Activated naive CD8-positive, alpha-beta T cell (primary cell): ENCODE data around the gene MYH11.
"Not testable (repeated sequence)": the region's sequence is repeated elsewhere in the genome, so short reads cannot be mapped to it uniquely, and the experiment has no call there.

ENCODE experiments used
- H3K27ac Mint-ChIP-seq: one replicate; pipeline ENCODE4 v1.8.0; 2021; ENCODE audit warnings: mixed read lengths
- H3K27me3 Mint-ChIP-seq: one replicate; pipeline ENCODE4 v1.8.0; 2021; ENCODE audit warnings: mixed read lengths
- H3K36me3 Mint-ChIP-seq: one replicate; pipeline ENCODE4 v1.8.0; 2021; ENCODE audit warnings: mixed read lengths
- H3K4me1 Mint-ChIP-seq: one replicate; pipeline ENCODE4 v1.8.0; 2021; ENCODE audit warnings: low read depth, mixed read lengths
- H3K4me3 Mint-ChIP-seq: one replicate; pipeline ENCODE4 v1.8.0; 2021; ENCODE audit warnings: mild to moderate bottlenecking, mixed read lengths
- H3K9me3 Mint-ChIP-seq: one replicate; pipeline ENCODE4 v1.8.0; 2021; ENCODE audit warnings: low read depth, mixed read lengths

The MYH11 gene

GRCh38 chr16:15704545-15704987, 152.3 kb downstream of the MYH11 start:
- peaks cover 2% of the 10 kb centered on the region for H3K36me3 Mint-ChIP-seq
- no peak overlapping the region for H3K4me3 Mint-ChIP-seq
- H3K27me3 Mint-ChIP-seq = no peaks in the 10 kb centered on the region
- peak overlapping the region; percentile 30 for H3K27ac Mint-ChIP-seq
- peaks cover 16% of the 10 kb centered on the region for H3K4me1 Mint-ChIP-seq
- no peaks in the 10 kb centered on the region for H3K9me3 Mint-ChIP-seq

- H3K4me3 Mint-ChIP-seq = no peak overlapping the region
- peak overlapping the region; percentile 83 for H3K27ac Mint-ChIP-seq
- no peaks in the 10 kb centered on the region for H3K9me3 Mint-ChIP-seq
- no peaks in the 10 kb centered on the region for H3K27me3 Mint-ChIP-seq
- H3K4me1 Mint-ChIP-seq = peaks cover 16% of the 10 kb centered on the region
- H3K36me3 Mint-ChIP-seq = peaks cover 2% of the 10 kb centered on the region
Observed at GRCh38 chr16:15703029-15703736, 153.6 kb downstream of the MYH11 start.

GRCh38 chr16:15701975-15702970, 154.6 kb downstream of the MYH11 start:
- Mint-ChIP-seq H3K4me1 (peaks cover 16% of the 10 kb centered on the region), H3K27ac (peak overlapping the region; percentile 83), H3K9me3 (no peaks in the 10 kb centered on the region), H3K27me3 (no peaks in the 10 kb centered on the region), H3K4me3 (no peak overlapping the region), H3K36me3 (peaks cover 2% of the 10 kb centered on the region)

GRCh38 chr16:15701367-15701766, 155.5 kb downstream of the MYH11 start:
- no peaks in the 10 kb centered on the region for H3K27me3 Mint-ChIP-seq
- peaks cover 16% of the 10 kb centered on the region for H3K4me1 Mint-ChIP-seq
- H3K27ac Mint-ChIP-seq = no peak overlapping the region
- no peaks in the 10 kb centered on the region for H3K9me3 Mint-ChIP-seq
- no peak overlapping the region for H3K4me3 Mint-ChIP-seq
- peaks cover 2% of the 10 kb centered on the region for H3K36me3 Mint-ChIP-seq

DNA sequence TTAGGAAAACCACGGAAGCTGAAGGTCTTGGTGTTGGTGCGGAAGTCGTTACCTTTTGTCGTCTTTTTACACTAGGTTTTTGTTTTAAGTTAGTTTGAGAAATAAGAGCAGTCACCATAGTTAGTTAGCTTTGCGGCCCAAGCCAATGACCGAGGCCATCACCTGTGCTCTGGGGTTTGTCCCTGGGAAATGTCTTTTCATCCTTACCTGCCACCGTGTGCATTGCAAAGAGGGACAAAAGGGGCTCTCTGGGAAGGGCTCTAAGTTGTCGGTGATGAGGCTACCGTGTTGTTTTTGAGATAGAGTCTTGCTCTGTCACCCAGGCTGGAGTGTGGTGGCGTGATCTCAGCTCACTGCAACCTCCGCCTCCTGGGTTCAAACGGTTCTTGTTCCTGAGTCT, 157.0 kb downstream of the MYH11 start:
- H3K27ac Mint-ChIP-seq = peak overlapping the region; percentile 58
- H3K27me3 Mint-ChIP-seq = no peaks in the 10 kb centered on the region
- no peak overlapping the region for H3K4me3 Mint-ChIP-seq
- no peaks in the 10 kb centered on the region for H3K9me3 Mint-ChIP-seq
- H3K36me3 Mint-ChIP-seq = peaks cover 2% of the 10 kb centered on the region
- H3K4me1 Mint-ChIP-seq = peaks cover 15% of the 10 kb centered on the region

GRCh38 chr16:15694499-15694898, 162.3 kb downstream of the MYH11 start:
- no peaks in the 10 kb centered on the region for H3K36me3 Mint-ChIP-seq

GRCh38 chr16:15692508-15692907, 164.3 kb downstream of the MYH11 start:
- not testable (repeated sequence) for H3K4me3 Mint-ChIP-seq, H3K27me3 Mint-ChIP-seq, H3K9me3 Mint-ChIP-seq, H3K27ac Mint-ChIP-seq, H3K36me3 Mint-ChIP-seq, H3K4me1 Mint-ChIP-seq

More at GRCh38 chr16:15694499-15694898, 162.3 kb downstream of the MYH11 start:
- no peak overlapping the region for H3K27ac Mint-ChIP-seq
- H3K4me1 Mint-ChIP-seq = no peaks in the 10 kb centered on the region
- H3K4me3 Mint-ChIP-seq = no peak overlapping the region
- H3K9me3 Mint-ChIP-seq = no peaks in the 10 kb centered on the region
- no peaks in the 10 kb centered on the region for H3K27me3 Mint-ChIP-seq

GRCh38 chr16:15691046-15691445, 165.8 kb downstream of the MYH11 start:
- no peaks in the 10 kb centered on the region for H3K27me3 Mint-ChIP-seq
- H3K4me3 Mint-ChIP-seq = no peak overlapping the region
- no peak overlapping the region for H3K27ac Mint-ChIP-seq
- H3K36me3 Mint-ChIP-seq = peaks cover 5% of the 10 kb centered on the region
- peaks cover 2% of the 10 kb centered on the region for H3K4me1 Mint-ChIP-seq
- H3K9me3 Mint-ChIP-seq = no peaks in the 10 kb centered on the region

DNA sequence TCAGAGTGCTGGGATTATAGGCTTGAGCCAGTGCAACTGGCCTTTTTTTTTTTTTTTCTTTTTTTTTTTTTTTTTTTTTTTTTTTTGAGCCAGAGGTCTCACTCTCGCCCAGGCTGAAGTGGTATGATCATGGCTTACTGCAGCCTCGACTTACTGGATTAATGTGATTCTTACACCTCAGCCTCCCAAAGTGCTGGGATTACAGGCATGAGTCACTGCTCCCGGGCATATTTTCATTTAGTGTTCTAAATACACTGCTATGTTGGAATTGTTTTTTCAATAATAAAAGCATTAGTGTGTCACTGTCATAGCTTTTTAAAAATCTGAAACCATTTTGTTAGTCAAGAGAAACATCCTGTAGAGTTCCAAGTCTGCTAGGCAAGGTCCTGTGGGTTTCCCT, 166.5 kb downstream of the MYH11 start:
- Mint-ChIP-seq H3K4me1 (peaks cover 2% of the 10 kb centered on the region), H3K36me3 (peaks cover 7% of the 10 kb centered on the region), H3K4me3 (no peak overlapping the region), H3K9me3 (no peaks in the 10 kb centered on the region), H3K27me3 (no peaks in the 10 kb centered on the region), H3K27ac (no peak overlapping the region)

DNA sequence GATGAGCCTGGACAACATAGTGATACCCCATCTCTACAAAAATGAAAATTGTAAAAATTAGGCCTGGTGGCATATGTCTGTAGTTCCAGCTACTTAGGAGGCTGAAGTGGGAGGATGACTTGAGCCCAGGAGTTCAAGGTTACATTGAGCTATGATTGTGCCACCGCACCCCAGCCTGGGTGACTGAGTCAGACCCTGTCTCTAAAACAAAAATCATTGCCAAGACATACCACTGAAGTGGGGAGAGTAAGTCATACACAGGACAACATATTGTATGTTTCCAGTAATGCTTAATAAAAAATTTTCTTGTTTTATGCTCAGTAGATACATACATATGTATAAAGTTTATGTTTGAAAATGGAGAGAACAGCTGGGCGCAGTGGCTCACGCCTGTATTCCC, 167.5 kb downstream of the MYH11 start:
- H3K36me3 Mint-ChIP-seq = peaks cover 10% of the 10 kb centered on the region
- H3K27me3 Mint-ChIP-seq = no peaks in the 10 kb centered on the region
- H3K4me3 Mint-ChIP-seq = no peak overlapping the region
- H3K9me3 Mint-ChIP-seq = no peaks in the 10 kb centered on the region
- H3K4me1 Mint-ChIP-seq = peaks cover 4% of the 10 kb centered on the region
- peak overlapping the region; percentile 1 for H3K27ac Mint-ChIP-seq

DNA sequence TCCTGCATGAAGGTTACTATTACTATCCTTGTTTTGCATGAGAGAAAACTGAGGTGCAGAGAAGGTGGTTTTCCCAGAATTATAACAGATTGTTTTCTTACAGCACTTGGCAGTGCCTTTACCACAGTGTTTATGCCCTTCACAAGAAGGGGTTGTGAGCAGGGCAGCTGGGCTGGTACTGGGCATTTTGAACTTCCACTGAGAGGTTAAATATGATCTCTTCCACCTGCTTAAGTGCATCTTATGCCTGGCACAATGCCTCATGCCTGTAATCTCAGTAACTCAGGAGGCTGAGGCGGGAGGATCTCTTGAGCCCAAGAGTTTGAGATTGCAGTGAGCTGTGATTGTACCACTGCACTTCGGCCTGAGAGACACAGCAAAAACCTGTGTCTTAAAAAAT, 170.5 kb downstream of the MYH11 start:
- Mint-ChIP-seq H3K27me3 (no peaks in the 10 kb centered on the region), H3K36me3 (peaks cover 10% of the 10 kb centered on the region), H3K4me1 (peaks cover 10% of the 10 kb centered on the region), H3K9me3 (no peaks in the 10 kb centered on the region), H3K27ac (no peak overlapping the region), H3K4me3 (no peak overlapping the region)

DNA sequence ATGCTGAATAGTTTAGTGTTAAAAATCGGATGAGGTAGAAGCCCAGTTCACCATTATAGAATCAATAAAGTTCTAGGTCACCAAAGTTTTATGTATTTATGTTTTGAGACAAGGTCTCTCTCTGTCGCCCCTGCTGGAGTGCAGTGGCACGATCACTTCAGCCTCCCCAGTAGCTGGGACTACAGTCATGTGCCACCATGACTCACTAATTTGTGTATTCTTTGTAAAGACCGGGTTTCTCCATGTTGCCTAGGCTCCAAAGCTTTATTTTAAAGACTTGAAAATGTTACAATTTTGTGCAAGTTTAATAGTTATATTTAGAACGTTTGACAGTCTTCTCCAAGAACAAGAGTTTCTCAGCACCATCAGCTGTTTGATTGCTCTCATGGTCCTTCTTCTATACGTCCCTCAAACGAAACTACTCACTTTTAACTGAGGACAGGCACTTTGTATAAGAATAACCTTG, 174.7 kb downstream of the MYH11 start:
- Mint-ChIP-seq H3K27ac (peak overlapping the region; percentile 58), H3K27me3 (no peaks in the 10 kb centered on the region), H3K9me3 (no peaks in the 10 kb centered on the region), H3K36me3 (peaks cover 8% of the 10 kb centered on the region), H3K4me1 (peaks cover 13% of the 10 kb centered on the region), H3K4me3 (no peak overlapping the region)

DNA sequence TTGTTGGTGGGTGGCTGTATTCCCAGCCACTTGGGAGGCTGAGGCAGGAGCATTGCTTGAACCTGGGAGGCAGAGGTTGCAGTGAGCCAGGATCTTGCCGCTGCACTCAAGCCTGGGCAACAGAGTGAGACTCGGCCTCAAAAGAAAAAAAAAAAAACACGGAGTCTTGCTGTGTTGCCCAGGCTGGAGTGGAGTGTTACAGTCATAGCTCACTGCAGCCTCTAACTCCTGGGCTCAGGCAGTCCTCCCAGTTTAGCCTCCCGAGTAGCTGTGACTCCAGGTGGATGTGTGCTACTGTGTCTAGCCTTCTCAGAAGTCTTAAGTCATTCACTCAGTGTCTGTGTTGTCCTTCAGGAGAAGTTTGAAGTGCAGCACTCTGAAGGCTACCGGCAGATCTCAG, 179.4 kb downstream of the MYH11 start:
- Mint-ChIP-seq H3K4me1 (peaks cover 40% of the 10 kb centered on the region), H3K27ac (no peak overlapping the region), H3K27me3 (no peaks in the 10 kb centered on the region)

DNA sequence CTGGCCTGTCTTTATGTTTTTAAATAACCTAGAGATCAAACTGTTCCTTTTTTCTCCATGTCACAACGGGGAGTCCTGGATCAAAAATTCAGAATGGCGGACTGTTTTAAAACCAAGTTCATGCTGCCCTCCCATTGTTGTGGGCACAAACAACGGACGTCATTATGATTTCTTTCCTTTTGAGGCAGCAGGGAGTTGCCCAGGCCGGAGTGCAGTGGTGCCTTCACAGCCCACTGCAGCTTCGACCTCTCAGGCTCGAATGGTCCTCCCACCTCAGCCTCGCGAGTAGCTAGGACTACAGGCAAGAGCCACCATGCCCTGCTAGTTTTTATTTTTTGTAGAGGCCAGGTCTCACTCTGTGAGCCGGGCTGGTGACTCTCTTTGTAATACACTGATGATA, 180.3 kb downstream of the MYH11 start:
- Mint-ChIP-seq H3K27me3 (no peaks in the 10 kb centered on the region), H3K4me1 (peaks cover 44% of the 10 kb centered on the region), H3K27ac (no peak overlapping the region), H3K36me3 (peaks cover 4% of the 10 kb centered on the region), H3K4me3 (no peak overlapping the region), H3K9me3 (no peaks in the 10 kb centered on the region)

More for the DNA sequence above, 179.4 kb downstream of the MYH11 start:
- no peak overlapping the region for H3K4me3 Mint-ChIP-seq
- peaks cover 4% of the 10 kb centered on the region for H3K36me3 Mint-ChIP-seq
- H3K9me3 Mint-ChIP-seq = no peaks in the 10 kb centered on the region

DNA sequence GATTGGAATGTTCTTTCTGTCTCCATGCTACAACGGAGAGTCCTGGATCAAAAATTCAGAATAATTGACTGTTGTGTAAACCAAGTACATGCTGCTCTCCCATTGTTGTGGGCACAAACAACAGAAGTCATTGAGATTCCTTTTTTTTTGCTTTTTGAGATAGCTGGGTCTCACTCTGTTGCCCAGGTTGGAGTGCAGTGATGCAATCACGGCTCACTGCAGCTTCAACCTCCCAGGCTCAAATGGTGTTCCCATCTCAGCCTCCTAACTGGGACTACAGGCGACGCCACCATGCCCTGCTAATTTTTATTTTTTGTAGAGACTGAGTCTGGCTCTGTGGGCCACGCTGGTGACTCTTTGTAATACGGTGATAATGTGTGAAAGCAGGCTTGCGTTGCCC, 182.3 kb downstream of the MYH11 start:
- H3K27ac Mint-ChIP-seq = peak overlapping the region; percentile 96

More for the DNA sequence above, 182.3 kb downstream of the MYH11 start:
- no peak overlapping the region for H3K4me3 Mint-ChIP-seq
- H3K27me3 Mint-ChIP-seq = no peaks in the 10 kb centered on the region
- H3K9me3 Mint-ChIP-seq = no peaks in the 10 kb centered on the region
- peaks cover 5% of the 10 kb centered on the region for H3K36me3 Mint-ChIP-seq
- peaks cover 46% of the 10 kb centered on the region for H3K4me1 Mint-ChIP-seq
